ENCODE results near the gene CXCL5.

- TF ChIP-seq, protein P1, sequence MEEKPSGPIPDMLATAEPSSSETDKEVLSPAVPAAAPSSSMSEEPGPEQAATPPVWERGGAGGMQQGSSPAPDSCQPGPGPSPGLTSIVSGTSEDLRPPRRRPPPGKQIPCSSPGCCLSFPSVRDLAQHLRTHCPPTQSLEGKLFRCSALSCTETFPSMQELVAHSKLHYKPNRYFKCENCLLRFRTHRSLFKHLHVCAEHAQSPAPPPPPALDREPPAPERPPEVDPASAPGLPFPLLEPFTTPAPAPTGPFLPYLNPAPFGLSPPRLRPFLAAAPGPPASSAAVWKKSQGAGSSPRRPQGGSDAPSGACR (CRISPR knock-in tag; IDR thresholded peaks at IDR 0.05), result no peak
- no peak for TF ChIP-seq PCBP1 (IDR thresholded peaks at IDR 0.05; ENCODE audit: borderline replicate concordance, low read depth, low read length)
- no peak for TF ChIP-seq GABPA (IDR thresholded peaks at IDR 0.05; ENCODE audit: low read depth, low read length)
- TF ChIP-seq GABPA (CRISPR knock-in tag; IDR thresholded peaks at IDR 0.05; ENCODE audit: low read depth), result no peak
- TF ChIP-seq JUN (CRISPR knock-in tag; IDR thresholded peaks at IDR 0.05), result no peak
- TF ChIP-seq TCF7L2 (IDR thresholded peaks at IDR 0.05; ENCODE audit: low read depth, low read length), result no peak
- TF ChIP-seq KAT8 (CRISPR knock-in tag; IDR thresholded peaks at IDR 0.05), result no peak
These were observed 31.8 kb upstream of the CXCL5 start for GRCh38 chr4:74030285-74030684.
